ENCODE data around the gene BPTF.
A peak's percentile ranks its signal among the peaks of the same experiment; 100 is the strongest.
"Not testable (repeated sequence)": the region's sequence is repeated elsewhere in the genome, so short reads cannot be mapped to it uniquely, and the experiment has no call there.

The BPTF gene

GRCh38 chr17:67834634-67835033 lies 9.3 kb downstream of the BPTF start:
- DNase-seq (ENCODE audit: low spot score) = no peak

- DNase-seq (ENCODE audit: low spot score) = no peak
Measured at GRCh38 chr17:67836205-67836987, 11.1 kb downstream of the BPTF start.

GRCh38 chr17:67837965-67838364 lies 12.7 kb downstream of the BPTF start:
- DNase-seq (ENCODE audit: low spot score) = no peak

GRCh38 chr17:67838538-67838937 lies 13.2 kb downstream of the BPTF start:
- no peak for DNase-seq (ENCODE audit: low spot score)

GRCh38 chr17:67841992-67842391 lies 16.7 kb downstream of the BPTF start:
- peak; percentile 33 for DNase-seq (ENCODE audit: low spot score)

- DNase-seq (ENCODE audit: low spot score) = no peak
Measured at GRCh38 chr17:67842648-67843047, 17.3 kb downstream of the BPTF start.

GRCh38 chr17:67845374-67845773 lies 20.1 kb downstream of the BPTF start:
- DNase-seq (ENCODE audit: low spot score) = no peak

- not testable (repeated sequence) for DNase-seq (ENCODE audit: low spot score)
Measured at GRCh38 chr17:67848189-67848588, 22.9 kb downstream of the BPTF start.

- not testable (repeated sequence) for DNase-seq (ENCODE audit: low spot score)
Measured at GRCh38 chr17:67848846-67849245, 23.5 kb downstream of the BPTF start.

GRCh38 chr17:67850991-67851631 lies 25.8 kb downstream of the BPTF start:
- DNase-seq (ENCODE audit: low spot score) = no peak

GRCh38 chr17:67853703-67854102 lies 28.4 kb downstream of the BPTF start:
- DNase-seq (ENCODE audit: low spot score) = no peak

- DNase-seq (ENCODE audit: low spot score) = no peak
Measured at GRCh38 chr17:67854378-67854777, 29.1 kb downstream of the BPTF start.

GRCh38 chr17:67855504-67856324 lies 30.4 kb downstream of the BPTF start:
- DNase-seq (ENCODE audit: low spot score) = no peak

GRCh38 chr17:67856402-67856801 lies 31.1 kb downstream of the BPTF start:
- DNase-seq (ENCODE audit: low spot score) = not testable (repeated sequence)

- DNase-seq (ENCODE audit: low spot score) = no peak
Measured at GRCh38 chr17:67862614-67863217, 37.4 kb downstream of the BPTF start.

- DNase-seq (ENCODE audit: low spot score) = no peak
Measured at GRCh38 chr17:67863624-67864247, 38.4 kb downstream of the BPTF start.

- no peak for DNase-seq (ENCODE audit: low spot score)
Measured at GRCh38 chr17:67865438-67865837, 40.1 kb downstream of the BPTF start.

- DNase-seq (ENCODE audit: low spot score) = no peak
Measured at GRCh38 chr17:67867591-67867990, 42.3 kb downstream of the BPTF start.

GRCh38 chr17:67868176-67868575 lies 42.9 kb downstream of the BPTF start:
- no peak for DNase-seq (ENCODE audit: low spot score)

GRCh38 chr17:67879662-67880061 lies 54.4 kb downstream of the BPTF start:
- no peak for DNase-seq (ENCODE audit: low spot score)

GRCh38 chr17:67881083-67881482 lies 55.8 kb downstream of the BPTF start:
- no peak for DNase-seq (ENCODE audit: low spot score)

GRCh38 chr17:67884741-67885140 lies 59.4 kb downstream of the BPTF start:
- DNase-seq (ENCODE audit: low spot score) = no peak
